Inflammatory macrophage treated with lipopolysaccharide for 4 hours (primary cell): ENCODE results near the gene KCNE1.

Experiments used
- DNase-seq: peaks from one replicate; pipeline ENCODE4 v3.0.0-alpha.2; 2020

The KCNE1 gene

GRCh38 chr21:34534522-34534921, 22.5 kb upstream of the KCNE1 start:
- peak; percentile 68 for DNase-seq

GRCh38 chr21:34533938-34534337, 21.9 kb upstream of the KCNE1 start:
- no peak for DNase-seq

GRCh38 chr21:34531399-34531798, 19.4 kb upstream of the KCNE1 start:
- no peak for DNase-seq

GRCh38 chr21:34530261-34530660, 18.3 kb upstream of the KCNE1 start:
- DNase-seq, result no peak

GRCh38 chr21:34528131-34528561, 16.1 kb upstream of the KCNE1 start:
- DNase-seq, result no peak

- DNase-seq, result peak; percentile 92
These were observed 14.7 kb upstream of the KCNE1 start for GRCh38 chr21:34526618-34527290.

- no peak for DNase-seq
These were observed 14.2 kb upstream of the KCNE1 start for GRCh38 chr21:34526241-34526617.

GRCh38 chr21:34524646-34525601, 12.9 kb upstream of the KCNE1 start:
- DNase-seq, result no peak

GRCh38 chr21:34523019-34523555, 11.1 kb upstream of the KCNE1 start:
- no peak for DNase-seq

GRCh38 chr21:34522284-34522683, 10.3 kb upstream of the KCNE1 start:
- DNase-seq, result peak; percentile 64

GRCh38 chr21:34521561-34521960, 9.6 kb upstream of the KCNE1 start:
- DNase-seq, result no peak

- peak; percentile 79 for DNase-seq
These were observed 8.9 kb upstream of the KCNE1 start for GRCh38 chr21:34520764-34521508.

- DNase-seq, result peak; percentile 71
These were observed 8.3 kb upstream of the KCNE1 start for GRCh38 chr21:34520281-34520680.

GRCh38 chr21:34519694-34520093, 7.7 kb upstream of the KCNE1 start:
- DNase-seq, result no peak

GRCh38 chr21:34519016-34519415, 7.0 kb upstream of the KCNE1 start:
- no peak for DNase-seq

- no peak for DNase-seq
These were observed 6.3 kb upstream of the KCNE1 start for GRCh38 chr21:34518301-34518700.

GRCh38 chr21:34517491-34518245, 5.7 kb upstream of the KCNE1 start:
- DNase-seq, result peak; percentile 82

GRCh38 chr21:34517039-34517438, 5.0 kb upstream of the KCNE1 start:
- no peak for DNase-seq

GRCh38 chr21:34514576-34515115, 2.6 kb upstream of the KCNE1 start:
- no peak for DNase-seq

- DNase-seq, result peak; percentile 82
These were observed 1.2 kb upstream of the KCNE1 start for GRCh38 chr21:34513129-34513675.

GRCh38 chr21:34511181-34511580, 829 bp downstream of the KCNE1 start:
- peak; percentile 62 for DNase-seq
